Ramos (cell line): Measurements from ENCODE around the gene OSBP2.
"Not testable (repeated sequence)": the region's sequence is repeated elsewhere in the genome, so short reads cannot be mapped to it uniquely, and the experiment has no call there.

ENCODE experiments used
- in situ Hi-C: fragments of 300-500 bp; cut with MboI; formaldehyde crosslinking; loops from one replicate; pipeline ENCODE4 v1.14.3; 2022; ENCODE audit warnings: low sequenced_read_pairs; ENCODE audit not compliant: unreplicated experiment

OSBP2 gene

DNA sequence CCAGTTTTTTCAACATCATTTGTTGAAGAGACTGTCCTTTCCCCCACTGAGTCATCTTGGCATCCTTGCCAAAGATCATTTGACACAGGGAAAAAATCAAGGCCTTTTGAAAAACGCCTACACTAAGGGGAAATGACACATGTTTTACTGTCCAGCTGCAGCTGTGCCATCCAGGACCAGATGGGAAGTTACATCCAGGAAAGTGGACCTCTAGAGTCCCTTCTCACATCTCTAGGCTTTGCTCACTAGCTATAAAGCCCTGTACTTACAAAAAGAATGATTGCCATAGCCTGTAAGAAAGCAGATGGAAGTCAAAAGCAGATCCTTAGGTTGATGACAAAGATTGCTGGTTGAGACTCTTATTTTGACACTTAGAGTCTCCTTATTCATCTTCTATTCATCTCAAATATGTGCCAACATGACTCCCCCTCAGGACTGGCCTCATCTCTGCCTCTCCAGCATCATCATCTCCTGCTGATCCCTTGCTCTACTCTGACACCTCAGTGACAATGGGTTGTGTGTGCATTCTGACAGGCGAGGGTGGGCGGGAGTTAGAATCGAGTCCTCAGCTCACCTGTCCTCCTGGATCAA lies 22.8 kb downstream of the OSBP2 start:
- in situ Hi-C loops = no loop called here

DNA sequence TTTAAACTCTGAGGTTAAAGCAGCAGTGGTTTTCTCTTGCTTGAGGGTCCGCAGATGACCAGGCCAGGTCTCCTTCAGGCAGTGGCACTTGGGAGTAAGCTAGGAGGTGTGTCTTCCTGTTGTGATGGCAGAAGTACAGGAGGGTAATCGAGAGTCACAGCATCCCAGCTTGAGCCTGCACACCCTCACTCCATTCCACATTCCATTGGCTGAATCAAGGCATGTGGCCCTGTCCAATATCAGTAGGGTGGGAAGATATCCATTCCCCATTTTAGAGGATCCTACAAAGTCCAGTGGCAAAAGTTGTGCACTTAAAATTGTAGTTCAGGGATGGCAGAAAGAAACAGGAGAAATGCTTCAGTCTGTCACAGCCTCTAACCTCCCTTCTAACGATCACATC lies 23.3 kb downstream of the OSBP2 start:
- in situ Hi-C loops = no loop called here

DNA sequence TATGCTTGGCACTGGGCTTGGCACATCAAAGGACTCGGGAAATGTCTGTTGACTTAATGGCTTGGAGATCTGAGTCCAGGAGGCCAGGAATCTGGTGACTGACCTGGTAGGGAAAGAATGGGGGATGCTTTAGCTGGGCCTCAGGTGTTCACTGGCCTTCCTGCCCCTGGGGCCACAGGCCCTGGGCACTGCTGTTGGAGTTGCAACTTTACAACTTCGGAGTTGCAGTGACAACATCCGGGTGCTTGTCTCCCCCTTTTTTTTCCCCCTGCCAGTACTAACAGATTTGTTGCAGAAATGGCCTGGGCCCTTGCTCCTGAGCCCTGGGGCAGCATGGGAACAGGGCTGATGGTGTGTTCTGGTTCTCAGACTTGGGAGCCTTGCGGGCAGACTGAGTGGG lies 23.8 kb downstream of the OSBP2 start:
- in situ Hi-C loops = no loop called here

DNA sequence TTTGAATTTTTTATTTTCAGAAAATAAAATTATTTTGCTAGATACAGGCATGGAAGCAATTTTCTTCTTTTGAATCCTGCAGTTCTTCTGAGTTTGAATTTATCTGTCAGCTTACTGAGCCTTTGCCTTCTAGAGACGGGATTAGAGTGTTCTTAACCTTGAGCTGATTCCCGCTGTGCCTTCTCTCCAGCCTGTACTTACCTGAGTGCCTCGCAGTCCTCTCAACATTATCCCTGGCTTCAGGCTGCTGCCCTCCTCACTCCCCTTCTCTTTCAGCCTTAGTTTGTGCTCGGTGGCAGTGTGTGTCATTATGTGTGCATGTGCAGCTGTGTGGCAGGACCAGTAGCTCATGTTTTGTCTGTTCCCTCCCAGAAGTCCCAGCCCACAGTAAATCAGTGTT lies 24.3 kb downstream of the OSBP2 start:
- in situ Hi-C loops = no loop called here

DNA sequence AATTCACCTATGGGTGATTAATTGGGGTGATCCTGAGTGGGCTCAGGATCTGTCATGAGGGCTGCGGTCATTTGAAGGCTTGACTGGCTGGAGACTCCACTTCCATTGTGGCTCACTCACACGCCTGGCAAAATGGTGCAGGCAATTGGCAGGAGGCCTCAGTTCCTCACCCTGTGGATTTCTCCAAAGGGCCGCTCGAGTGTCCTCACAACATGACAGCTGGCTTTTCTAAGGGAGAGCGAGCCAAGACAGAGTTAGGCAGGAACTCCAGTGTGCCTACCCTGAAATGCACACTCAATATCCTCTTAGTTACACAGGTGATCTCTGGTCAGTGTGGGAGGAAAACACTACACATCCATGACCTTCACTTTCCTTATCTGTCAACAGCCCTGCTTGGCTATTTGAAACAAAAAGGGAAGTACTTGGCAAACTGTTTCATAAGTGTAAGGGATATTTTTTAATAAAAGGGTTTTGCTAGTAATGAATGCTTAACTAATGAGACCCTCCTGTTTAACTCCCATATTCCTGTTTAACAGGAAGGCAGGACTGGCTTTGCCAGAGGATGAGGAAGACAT lies 25.7 kb downstream of the OSBP2 start:
- in situ Hi-C loops = no loop called here

DNA sequence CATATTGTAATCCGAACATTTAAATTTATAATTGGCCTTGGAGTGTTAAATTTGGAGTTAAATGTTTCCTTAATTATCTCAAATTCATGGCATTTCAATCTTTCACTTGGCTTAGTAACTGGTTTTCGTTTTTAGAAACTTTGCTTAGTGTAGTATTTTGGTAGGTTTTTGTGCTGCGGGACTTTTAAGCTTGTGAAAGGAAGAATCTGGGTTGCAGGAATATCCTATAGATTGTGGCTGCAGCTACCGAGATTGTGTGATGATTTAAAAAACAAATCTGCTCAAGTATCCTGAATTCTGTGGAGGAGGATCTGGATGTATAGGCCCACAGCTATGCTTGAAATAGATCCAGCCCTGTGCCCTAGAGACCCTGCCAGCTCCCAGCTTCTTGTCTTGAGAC lies 27.1 kb downstream of the OSBP2 start:
- in situ Hi-C loops = no loop called here

DNA sequence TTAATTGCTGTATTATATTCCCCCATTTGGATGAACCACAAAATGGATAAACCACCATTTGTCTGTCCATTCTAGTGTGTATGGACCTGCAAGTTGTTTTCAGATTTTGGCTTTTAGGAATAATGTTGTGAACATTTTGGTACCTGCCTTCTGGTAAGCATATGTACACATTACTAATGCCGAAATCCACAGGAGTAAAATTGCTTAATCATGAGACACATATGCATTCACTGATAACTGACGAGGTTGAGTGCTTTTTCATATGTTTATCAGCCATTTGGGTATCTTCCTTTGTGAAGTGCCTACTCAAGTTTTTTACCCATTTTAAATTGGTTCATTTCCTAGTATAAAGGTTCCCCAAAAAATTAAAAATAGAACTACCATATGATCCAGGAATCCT lies 34.2 kb downstream of the OSBP2 start:
- in situ Hi-C loops = no loop called here

DNA sequence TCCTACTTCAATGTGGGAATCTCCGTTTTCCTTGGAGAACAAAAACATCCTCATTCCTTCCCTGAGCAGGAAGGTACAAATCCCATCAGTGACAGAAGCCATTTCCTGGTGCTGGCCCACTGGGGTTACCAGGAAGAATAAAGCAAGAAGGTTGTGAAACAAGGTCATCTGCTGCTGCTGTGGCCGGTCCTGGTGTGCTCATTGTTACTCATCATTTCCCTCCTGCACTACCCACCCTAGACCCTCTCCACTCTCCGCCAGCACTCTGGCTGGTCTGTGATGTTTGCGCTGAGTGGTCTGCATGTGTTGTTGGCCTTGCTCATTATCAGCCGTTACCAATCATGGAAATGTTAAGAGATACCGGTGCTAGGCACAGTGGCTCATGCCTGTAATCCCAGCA lies 37.0 kb downstream of the OSBP2 start:
- in situ Hi-C loops = no loop called here

DNA sequence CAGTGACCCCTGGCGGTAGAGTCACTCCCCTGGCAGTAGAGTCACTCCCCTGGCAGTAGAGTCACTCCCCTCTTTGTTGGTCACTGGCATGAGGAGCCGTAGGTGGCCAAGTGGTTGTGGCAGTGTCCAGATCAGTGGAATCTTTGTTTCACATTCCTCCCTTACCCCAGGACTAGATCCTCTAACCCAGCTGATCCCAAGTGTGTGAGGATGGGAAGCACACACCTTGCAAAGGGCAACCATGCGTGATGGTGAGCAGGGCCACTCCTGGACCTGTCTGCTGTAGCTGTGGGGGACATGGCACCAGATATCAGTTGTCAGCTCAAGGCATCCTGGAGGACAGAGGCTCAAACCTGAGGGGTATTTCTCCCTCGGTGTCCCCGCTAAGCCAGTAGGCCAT lies 37.8 kb downstream of the OSBP2 start:
- in situ Hi-C loops = no loop called here

DNA sequence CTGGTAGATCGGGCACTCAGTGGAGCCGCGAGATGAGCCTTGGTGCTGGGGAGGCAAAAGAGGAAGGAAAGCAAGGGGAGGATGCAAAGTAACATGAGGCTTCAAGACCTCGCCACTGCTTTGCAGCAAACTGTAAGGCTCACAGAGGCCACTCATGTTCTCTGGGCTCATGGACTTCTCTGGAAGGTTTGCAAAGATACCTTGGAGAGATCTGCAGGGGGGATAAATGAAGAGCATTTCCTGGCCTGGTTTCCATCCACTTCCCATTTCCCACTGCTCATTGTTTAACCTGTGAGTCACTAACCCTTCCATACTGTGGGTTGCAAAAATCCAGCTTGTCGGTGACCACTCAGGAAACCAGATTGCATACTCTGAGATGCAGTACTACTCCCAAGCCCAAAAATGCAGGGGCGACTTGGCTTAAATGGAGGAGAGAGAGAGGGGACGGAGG lies 38.5 kb downstream of the OSBP2 start:
- in situ Hi-C loops = no loop called here

DNA sequence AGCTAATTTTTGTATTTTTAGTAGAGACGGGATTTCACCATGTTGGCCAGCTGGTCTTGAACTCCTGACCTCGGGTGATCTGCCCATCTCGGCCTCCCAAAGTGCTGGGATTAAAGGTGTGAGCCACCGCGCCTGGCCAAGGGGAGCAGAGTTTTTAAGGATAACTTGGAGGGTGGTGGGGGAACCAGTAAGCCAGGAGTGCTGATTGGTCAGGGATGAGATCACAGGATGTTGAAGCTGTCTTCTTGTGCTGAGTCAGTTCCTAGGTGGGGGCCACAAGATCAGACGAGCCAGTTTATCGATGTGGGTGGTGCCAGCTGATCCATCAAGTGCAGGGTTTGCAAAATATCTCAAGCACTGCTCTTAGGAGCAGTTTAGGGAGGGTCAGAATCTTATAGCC lies 45.3 kb downstream of the OSBP2 start:
- in situ Hi-C loops = not testable (repeated sequence)

DNA sequence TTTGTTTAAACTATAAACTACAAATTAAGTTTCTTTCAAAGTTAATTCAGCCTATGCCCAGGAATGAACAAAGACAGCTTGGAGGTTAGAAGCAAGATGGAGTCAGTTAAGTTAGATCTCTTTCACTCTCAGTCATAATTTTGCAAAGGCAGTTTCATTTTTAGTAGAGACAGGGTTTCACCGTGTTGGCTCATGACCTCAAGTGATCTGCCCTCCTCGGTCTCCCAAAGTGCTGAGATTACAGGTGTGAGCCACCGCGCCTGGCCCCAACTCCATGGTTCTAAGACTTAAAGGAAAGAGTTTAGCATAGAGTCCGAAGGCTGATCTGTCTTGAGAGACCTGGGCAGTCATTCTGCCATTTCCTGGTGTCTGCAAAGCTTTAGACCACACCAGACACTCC lies 45.8 kb downstream of the OSBP2 start:
- in situ Hi-C loops = not testable (repeated sequence)

DNA sequence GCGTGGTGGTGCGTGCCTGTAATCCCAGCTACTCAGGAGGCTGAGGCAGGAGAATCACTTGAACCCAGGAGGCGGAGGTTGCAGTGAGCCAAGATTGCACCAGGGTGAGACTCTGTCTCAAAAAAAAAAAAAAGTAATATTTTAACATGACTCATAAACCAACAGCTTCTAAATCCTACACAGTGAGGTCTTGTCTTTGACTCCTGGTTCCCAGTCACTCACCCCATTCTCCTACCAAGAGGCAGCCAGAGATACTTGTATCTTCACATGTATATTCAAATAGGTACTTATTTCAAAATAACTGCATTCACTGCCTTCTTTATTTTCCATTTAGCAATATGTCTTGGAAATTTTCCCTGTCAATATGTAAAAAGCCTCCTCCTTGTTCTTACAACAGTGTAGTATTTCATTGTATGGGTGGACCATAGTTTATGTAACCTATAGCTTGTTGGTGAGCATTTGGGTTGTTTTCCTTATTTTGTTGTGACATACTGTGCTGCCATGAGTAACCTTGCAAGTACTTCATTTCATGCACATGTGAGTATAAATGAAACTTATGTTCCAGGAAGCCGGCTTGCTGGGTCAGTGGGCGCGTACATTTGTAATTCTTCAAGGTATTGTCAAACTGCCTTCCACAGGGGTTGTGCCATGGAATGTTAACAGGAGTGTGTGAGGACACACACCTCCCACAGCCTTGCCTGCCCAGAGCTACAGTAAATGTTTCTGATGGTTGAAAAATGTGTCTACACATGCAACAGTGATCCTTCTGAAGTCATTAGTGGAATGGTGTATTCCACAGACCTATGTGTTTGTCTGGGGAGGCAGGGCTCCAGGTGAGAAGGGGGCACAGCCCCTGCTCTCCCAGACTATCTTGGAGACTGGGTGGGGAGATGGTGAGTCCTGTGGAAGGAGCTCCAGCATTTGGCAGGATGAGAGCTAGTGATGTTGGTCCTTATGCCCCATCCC lies 47.9 kb downstream of the OSBP2 start:
- in situ Hi-C loops = no loop called here

DNA sequence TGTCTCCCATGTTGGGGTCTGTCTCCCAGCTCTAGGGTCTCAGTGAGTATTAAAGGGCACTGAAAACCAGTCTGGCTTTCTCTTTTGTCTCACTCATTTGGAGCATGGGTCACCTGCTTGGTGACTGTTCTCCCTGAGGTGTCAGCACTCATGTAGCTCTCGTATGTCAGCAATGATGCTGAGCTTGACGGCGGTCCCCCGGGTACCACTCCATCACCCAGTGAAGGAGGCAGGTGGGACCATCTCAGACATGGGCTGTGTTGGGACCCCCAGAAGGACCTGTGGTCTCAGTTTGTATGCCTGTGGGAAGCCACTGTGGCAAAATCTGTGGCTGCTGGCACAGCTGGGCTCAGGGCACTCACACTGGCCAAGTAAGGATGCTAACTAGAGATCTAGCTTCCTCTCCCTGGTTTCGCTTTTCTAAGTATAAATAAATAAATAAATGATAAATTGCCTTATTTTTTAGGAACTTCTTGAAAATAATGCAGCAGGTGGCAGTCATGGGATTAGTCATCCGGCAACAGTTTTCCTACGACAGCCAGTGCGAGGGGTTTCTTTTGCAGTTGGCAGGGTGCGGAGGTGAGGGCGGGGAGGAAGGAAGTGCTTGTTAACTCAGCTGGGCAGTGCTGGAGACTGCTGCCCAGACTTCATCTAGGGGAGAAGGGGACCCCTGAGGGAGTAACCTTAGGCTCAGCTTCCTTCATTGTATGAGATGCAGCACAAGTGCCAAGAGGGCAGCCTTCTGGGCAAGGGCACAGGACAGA lies 48.8 kb downstream of the OSBP2 start:
- in situ Hi-C loops = no loop called here

DNA sequence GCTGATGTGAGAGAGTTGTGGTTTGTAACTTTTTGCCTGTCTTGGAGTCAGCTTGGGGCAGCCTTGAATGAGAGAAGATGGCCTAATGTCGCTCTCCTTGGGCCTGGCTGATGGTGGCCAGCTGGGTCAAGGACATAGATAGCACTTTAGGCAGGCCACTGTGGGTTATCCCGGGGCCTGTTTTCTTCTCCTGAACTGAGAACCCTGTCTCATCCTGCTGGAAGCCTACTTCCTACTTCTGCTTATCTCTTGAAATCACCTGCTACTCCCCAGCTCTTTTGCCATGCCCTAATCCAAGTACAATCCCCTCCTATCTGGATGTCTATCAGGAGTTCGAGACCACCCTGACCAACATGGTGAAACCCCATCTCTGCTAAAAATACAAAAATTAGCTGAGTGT lies 49.5 kb downstream of the OSBP2 start:
- in situ Hi-C loops = no loop called here

DNA sequence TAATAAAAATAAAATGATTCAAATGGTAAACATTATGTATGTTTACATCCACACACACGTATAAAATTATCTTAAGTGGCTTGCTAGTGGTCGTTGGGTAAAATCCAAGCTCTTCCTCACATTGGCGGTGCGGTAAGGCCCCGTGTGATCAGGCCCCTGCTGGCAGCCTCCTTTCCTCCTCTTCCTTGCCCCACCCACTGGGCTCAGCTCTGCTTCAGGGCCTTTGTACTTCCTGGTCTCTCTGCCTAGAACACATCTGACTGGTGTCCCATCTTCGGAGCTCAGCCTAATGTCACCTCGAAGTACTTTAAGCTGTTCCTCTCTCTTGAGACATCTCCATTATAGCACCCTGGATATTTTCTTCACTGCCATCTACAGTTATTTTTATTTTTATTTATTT lies 52.8 kb downstream of the OSBP2 start:
- in situ Hi-C loops = no loop called here

DNA sequence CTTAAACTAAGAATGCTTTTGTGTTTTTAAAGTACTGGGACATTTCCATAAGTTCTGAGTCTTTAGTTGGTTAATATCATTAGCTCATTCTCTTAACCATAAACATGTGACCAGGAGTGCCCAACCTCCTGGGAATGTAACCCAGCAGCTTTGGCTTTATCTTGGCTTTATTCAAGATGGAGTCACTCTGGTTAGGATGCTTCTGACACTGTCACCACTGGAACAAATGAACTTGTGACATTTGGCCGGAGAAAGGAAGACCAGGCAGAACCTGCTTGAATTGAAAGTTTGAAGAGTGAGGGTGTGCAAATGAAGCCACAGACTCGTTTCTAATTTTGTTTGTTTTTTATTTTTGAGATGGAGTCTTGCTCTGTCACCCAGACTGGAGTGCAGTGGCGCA lies 54.6 kb downstream of the OSBP2 start:
- in situ Hi-C loops = no loop called here

DNA sequence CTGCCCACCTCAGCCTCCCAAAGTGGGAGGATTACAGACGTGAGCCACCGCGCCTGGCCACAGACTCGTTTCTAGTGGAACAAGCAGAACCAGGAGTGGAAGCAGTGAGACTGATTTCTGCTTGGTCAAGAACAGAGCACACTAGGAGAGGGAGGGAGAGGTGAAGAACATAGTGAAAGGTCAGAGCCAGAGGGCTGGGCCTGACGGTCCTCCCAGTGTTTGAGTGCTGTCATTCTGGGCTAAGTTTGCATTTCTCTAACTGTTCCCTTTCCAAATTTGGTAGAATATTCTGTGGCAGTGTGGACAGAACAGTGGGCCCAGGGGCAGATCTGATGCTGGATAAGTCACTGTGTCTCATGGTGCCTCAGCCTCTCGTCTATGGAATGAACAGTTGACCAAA lies 55.2 kb downstream of the OSBP2 start:
- in situ Hi-C loops = no loop called here

DNA sequence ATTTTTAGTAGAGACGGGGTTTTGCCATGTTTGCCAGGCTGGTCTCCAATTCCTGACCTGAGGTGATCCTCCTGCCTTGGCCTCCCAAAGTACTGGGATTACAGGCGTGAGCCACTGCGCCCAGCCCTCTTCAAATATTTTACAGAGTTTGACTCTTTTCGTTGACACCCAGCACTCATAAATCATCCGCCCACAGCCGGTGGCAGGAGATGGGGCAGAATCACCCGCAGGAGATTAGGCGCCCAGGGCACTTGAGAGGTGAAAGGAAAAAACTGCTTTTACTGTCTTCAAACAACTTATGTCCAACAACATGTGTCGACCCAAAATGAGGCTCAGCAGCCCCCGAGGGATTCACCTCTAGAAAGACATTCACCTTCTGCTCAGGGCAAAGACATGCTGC lies 56.9 kb downstream of the OSBP2 start:
- in situ Hi-C loops = no loop called here

DNA sequence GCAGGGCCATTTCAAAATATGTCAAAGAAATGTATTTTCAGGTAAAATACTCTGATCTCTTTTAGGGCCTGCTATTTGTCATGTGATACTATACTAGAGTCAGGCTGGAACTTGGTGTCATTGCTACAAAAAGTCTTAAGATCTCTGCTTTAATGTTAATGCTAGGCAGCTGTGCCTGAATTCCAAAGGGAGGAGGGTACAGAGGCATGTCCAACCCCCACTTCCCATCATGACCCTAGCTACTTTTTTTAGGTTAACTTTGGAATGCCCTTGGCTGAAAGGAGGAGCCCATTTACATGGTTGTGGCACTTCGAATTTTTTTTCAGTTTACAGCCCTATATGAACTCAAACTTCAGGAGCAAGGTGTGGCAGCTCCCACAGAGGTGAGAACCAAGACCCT lies 58.1 kb downstream of the OSBP2 start:
- in situ Hi-C loops = no loop called here

DNA sequence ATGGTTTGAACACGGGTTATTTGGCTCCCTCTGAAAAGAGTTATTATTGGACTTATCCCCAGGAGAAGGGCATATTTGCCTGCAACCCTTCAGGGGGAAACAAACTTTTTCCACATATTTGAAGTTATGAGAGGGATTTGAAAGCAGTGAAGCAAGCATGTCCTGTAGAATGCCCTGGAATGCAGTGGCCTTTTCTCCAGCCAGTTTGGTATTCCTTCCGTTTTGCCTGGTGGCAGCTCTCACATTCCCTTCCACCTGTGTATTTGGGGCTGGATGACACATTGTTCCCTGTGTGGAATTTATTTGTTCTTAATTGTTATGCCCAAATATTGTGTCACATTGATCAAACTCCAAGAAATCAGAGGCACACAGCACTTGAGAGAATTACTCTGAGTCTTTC lies 59.0 kb downstream of the OSBP2 start:
- in situ Hi-C loops = no loop called here
